ENCODE measurements around the gene MAP7.

GRCh38 chr6:136511926-136512325 is 38.3 kb downstream of the MAP7 start:
- TF ChIP-seq CTCF (IDR thresholded peaks at IDR 0.05) (no peak), POLR2A (IDR thresholded peaks at IDR 0.05) (no peak)

All from esophagus squamous epithelium (tissue), 4 donors.